Measurements from ENCODE around the gene ZFYVE27.

Gene ZFYVE27

GRCh38 chr10:97705006-97705670 is 31.8 kb upstream of the ZFYVE27 start:
- no peaks in the 10 kb centered on the region for H3K9me3 ChIP-seq (ENCODE audit: control insufficient read depth, insufficient read depth, low read length)
- no peaks in the 10 kb centered on the region for H3K36me3 ChIP-seq (ENCODE audit: control insufficient read depth, insufficient read depth, low read length)
- H3K4me3 ChIP-seq (ENCODE audit: low read length), result no peak overlapping the region
- WGBS (ENCODE audit: insufficient coverage, insufficient read length), result no CpG with 5 or more reads among the region's 3 CpGs
- H3K27ac ChIP-seq (ENCODE audit: low read length), result no peak overlapping the region
- H3K27me3 ChIP-seq (ENCODE audit: control insufficient read depth, insufficient read depth, low read length), result no peaks in the 10 kb centered on the region
- H3K4me1 ChIP-seq (ENCODE audit: control insufficient read depth, insufficient read depth, low read length), result peaks cover 5% of the 10 kb centered on the region
- DNase-seq (ENCODE audit: low read depth, low spot score), result no peak

DNA sequence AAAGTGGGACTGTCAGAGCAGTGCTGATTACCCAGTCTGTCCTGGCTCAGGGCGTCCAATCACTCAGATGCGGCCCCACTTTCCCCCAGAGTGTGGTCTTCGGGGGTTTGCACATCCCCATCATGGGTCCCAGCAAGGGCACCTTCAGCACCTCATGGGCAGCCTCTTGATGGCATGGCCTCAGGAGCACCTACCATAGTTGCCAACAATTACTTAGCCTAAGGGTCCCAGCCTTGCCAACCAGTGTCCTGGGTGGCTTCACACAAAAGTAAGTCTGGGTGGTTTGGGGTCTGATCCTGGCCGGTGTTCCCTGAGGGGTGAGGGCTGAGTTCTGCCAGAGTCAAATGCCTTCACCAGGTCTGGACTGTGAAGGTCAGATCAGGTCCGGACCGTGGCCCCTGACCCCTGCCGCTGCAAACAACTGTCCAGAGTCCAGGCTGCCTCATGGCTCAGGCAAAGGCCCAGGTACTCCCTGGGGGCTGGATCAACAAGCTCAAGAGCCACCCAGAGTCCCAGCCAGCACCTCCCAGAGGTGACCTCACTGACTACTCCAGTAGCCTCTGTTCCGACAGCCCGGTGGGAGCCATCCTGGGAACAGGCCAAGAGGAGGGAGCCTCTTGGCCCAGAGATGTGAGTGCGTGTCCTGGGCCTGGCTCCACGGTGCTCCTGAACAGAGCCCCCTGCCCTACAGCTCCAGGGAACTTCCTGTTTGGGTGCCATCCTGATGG is 29.6 kb upstream of the ZFYVE27 start:
- no peaks in the 10 kb centered on the region for H3K36me3 ChIP-seq (ENCODE audit: control insufficient read depth, insufficient read depth, low read length)
- no peak overlapping the region for H3K4me3 ChIP-seq (ENCODE audit: low read length)
- no peak for DNase-seq (ENCODE audit: low read depth, low spot score)
- H3K4me1 ChIP-seq (ENCODE audit: control insufficient read depth, insufficient read depth, low read length), result peaks cover 3% of the 10 kb centered on the region; the same call in 1 of the 2 replicates
- H3K27ac ChIP-seq (ENCODE audit: low read length), result no peak overlapping the region
- no CpG with 5 or more reads among the region's 11 CpGs for WGBS (ENCODE audit: insufficient coverage, insufficient read length)
- no peaks in the 10 kb centered on the region for H3K9me3 ChIP-seq (ENCODE audit: control insufficient read depth, insufficient read depth, low read length)
- H3K27me3 ChIP-seq (ENCODE audit: control insufficient read depth, insufficient read depth, low read length), result no peaks in the 10 kb centered on the region

DNA sequence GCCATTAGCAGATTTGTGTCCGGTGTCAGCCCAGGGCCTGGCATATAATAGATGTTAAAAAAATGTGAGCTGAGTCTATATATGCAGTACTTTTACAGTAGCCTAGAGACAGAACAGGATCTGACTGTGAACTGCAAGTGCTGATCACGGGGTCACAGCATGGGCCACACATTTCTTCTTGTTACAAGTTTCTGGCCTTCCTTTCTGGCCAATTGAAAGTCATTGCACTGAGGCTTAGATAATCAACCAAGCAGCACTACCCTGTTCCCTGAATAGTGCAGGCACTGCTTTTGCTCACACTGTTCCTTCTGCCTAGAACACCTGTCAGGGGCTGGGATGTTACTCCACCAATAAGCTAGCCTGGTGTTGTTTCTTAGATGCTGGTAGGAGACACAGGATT is 28.8 kb upstream of the ZFYVE27 start:
- peaks cover 3% of the 10 kb centered on the region; the same call in 1 of the 2 replicates for H3K4me1 ChIP-seq (ENCODE audit: control insufficient read depth, insufficient read depth, low read length)
- WGBS (ENCODE audit: insufficient coverage, insufficient read length), result no CpG with 5 or more reads among the region's 2 CpGs

GRCh38 chr10:97708976-97709946 is 27.7 kb upstream of the ZFYVE27 start:
- no peak for DNase-seq (ENCODE audit: low read depth, low spot score)
- H3K27me3 ChIP-seq (ENCODE audit: control insufficient read depth, insufficient read depth, low read length), result no peaks in the 10 kb centered on the region
- no peaks in the 10 kb centered on the region for H3K9me3 ChIP-seq (ENCODE audit: control insufficient read depth, insufficient read depth, low read length)
- H3K36me3 ChIP-seq (ENCODE audit: control insufficient read depth, insufficient read depth, low read length), result no peaks in the 10 kb centered on the region
- no CpG with 5 or more reads among the region's 18 CpGs for WGBS (ENCODE audit: insufficient coverage, insufficient read length)
- H3K27ac ChIP-seq (ENCODE audit: low read length), result no peak overlapping the region
- H3K4me3 ChIP-seq (ENCODE audit: low read length), result no peak overlapping the region
- peaks cover 3% of the 10 kb centered on the region; the same call in 1 of the 2 replicates for H3K4me1 ChIP-seq (ENCODE audit: control insufficient read depth, insufficient read depth, low read length)

More for the DNA sequence above, 28.8 kb upstream of the ZFYVE27 start:
- no peak overlapping the region for H3K4me3 ChIP-seq (ENCODE audit: low read length)
- no peaks in the 10 kb centered on the region for H3K36me3 ChIP-seq (ENCODE audit: control insufficient read depth, insufficient read depth, low read length)
- no peak for DNase-seq (ENCODE audit: low read depth, low spot score)
- no peak overlapping the region for H3K27ac ChIP-seq (ENCODE audit: low read length)
- no peaks in the 10 kb centered on the region for H3K9me3 ChIP-seq (ENCODE audit: control insufficient read depth, insufficient read depth, low read length)
- H3K27me3 ChIP-seq (ENCODE audit: control insufficient read depth, insufficient read depth, low read length), result no peaks in the 10 kb centered on the region

DNA sequence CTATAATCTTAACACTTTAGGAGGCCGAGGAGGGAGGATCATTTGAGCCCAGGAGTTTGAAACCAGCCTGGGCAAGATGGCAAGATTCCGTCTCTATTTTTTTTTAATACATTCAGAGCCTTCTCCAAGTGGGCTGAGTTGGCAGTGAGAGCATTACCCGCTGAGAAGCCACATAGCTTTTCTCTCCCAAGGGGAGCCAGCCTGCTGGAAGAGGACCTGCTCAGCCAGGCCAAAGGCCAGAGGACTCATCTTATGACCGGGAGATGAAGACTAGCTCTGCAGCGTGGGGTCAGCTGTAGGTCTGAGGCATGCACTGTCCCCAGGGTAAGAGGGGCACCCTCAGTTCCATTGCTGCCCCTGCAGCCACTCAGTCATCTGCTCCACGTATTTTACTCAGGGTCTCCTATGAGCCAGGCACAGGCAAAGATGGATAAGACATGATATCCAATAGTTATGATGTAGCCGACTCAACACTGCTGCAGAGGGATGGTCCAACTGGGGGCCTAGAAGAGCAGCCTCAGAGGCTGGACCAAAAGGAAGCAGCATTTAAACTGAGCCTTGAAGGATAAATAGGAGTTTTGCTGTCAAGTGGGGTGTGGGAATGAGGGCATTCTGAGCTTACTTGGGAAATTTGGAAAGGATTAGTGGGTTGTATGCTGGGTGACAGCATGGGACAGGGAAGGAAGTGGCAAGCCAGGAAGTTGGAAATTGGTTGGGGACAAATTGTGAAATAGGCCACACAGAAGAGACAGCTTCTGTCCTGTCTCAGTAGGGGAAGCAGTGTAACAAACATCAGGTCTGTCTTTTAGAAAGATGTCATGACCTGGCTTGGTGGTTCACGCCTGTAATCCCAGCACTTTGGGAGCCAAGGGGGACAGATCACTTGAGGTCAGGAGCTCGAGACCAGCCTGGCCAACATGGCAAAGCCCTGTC is 25.0 kb upstream of the ZFYVE27 start:
- H3K9me3 ChIP-seq (ENCODE audit: control insufficient read depth, insufficient read depth, low read length), result no peaks in the 10 kb centered on the region
- H3K27ac ChIP-seq (ENCODE audit: low read length), result no peak overlapping the region
- no peak overlapping the region for H3K4me3 ChIP-seq (ENCODE audit: low read length)
- H3K36me3 ChIP-seq (ENCODE audit: control insufficient read depth, insufficient read depth, low read length), result no peaks in the 10 kb centered on the region
- DNase-seq (ENCODE audit: low read depth, low spot score), result no peak
- H3K27me3 ChIP-seq (ENCODE audit: control insufficient read depth, insufficient read depth, low read length), result no peaks in the 10 kb centered on the region
- no CpG with 5 or more reads among the region's 9 CpGs for WGBS (ENCODE audit: insufficient coverage, insufficient read length)
- peaks cover 5% of the 10 kb centered on the region; the same call in 1 of the 2 replicates for H3K4me1 ChIP-seq (ENCODE audit: control insufficient read depth, insufficient read depth, low read length)

DNA sequence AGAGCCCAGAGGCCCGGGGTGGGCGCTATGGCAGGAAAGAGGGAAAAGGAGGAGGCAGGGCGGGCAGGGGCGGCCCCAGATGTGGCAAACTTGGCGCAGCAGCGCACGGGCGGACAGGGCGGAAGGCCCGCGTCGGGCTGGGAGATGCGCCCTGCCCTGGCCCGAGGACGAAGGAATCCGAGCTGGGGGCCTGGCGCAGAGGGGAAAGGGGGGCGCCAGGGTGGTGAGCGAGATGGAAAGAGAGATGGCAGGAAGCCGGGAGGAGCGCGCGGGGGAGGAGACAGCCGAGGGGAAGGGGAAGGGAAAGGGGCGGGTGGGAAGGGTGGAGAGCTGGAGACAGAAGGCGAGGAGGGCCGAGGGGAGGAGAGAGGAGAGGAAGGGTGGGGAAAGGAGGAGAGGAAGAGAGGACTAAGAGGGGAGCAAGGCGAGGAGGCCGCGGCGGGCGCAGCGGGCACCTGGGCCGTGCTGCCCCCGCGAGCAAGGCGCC is 23.5 kb upstream of the ZFYVE27 start, which contains the start of gene MARVELD1:
Gene MARVELD1 (plus strand): TSS at position 392 of the 487 bp plus-strand sequence. CDS start 147 bp downstream, outside the sequence.
- Histone ChIP-seq H3K9me3 (ENCODE audit: control insufficient read depth, insufficient read depth, low read length) (no peaks in the 10 kb centered on the region), H3K27ac (ENCODE audit: low read length) (no peak within 1 kb of the TSS), H3K27me3 (ENCODE audit: control insufficient read depth, insufficient read depth, low read length) (no peaks in the 10 kb centered on the region), H3K4me3 (ENCODE audit: low read length) (peak within 1 kb of the TSS; percentile 62), H3K4me1 (ENCODE audit: control insufficient read depth, insufficient read depth, low read length) (peaks cover 5% of the 10 kb centered on the region), H3K36me3 (ENCODE audit: control insufficient read depth, insufficient read depth, low read length) (no peaks in the 10 kb centered on the region)
- DNase-seq (ENCODE audit: low read depth, low spot score), result no peak
- WGBS (ENCODE audit: insufficient coverage, insufficient read length), result no CpG with 5 or more reads among the region's 37 CpGs

- Histone ChIP-seq H3K4me1 (ENCODE audit: control insufficient read depth, insufficient read depth, low read length) (peaks cover 8% of the 10 kb centered on the region), H3K4me3 (ENCODE audit: low read length) (peak overlapping the region; percentile 62), H3K27ac (ENCODE audit: low read length) (no peak overlapping the region), H3K36me3 (ENCODE audit: control insufficient read depth, insufficient read depth, low read length) (no peaks in the 10 kb centered on the region), H3K27me3 (ENCODE audit: control insufficient read depth, insufficient read depth, low read length) (no peaks in the 10 kb centered on the region), H3K9me3 (ENCODE audit: control insufficient read depth, insufficient read depth, low read length) (no peaks in the 10 kb centered on the region)
- DNase-seq (ENCODE audit: low read depth, low spot score), result no peak
- no CpG with 5 or more reads among the region's 69 CpGs for WGBS (ENCODE audit: insufficient coverage, insufficient read length)
These were observed 23.0 kb upstream of the ZFYVE27 start for GRCh38 chr10:97713826-97714400.

- no peak overlapping the region for H3K27ac ChIP-seq (ENCODE audit: low read length)
- no peaks in the 10 kb centered on the region for H3K9me3 ChIP-seq (ENCODE audit: control insufficient read depth, insufficient read depth, low read length)
- WGBS (ENCODE audit: insufficient coverage, insufficient read length), result no CpG with 5 or more reads among the region's 74 CpGs
- peak overlapping the region; percentile 62 for H3K4me3 ChIP-seq (ENCODE audit: low read length)
- H3K4me1 ChIP-seq (ENCODE audit: control insufficient read depth, insufficient read depth, low read length), result peaks cover 6% of the 10 kb centered on the region
- no peaks in the 10 kb centered on the region for H3K36me3 ChIP-seq (ENCODE audit: control insufficient read depth, insufficient read depth, low read length)
- no peak for DNase-seq (ENCODE audit: low read depth, low spot score)
- no peaks in the 10 kb centered on the region for H3K27me3 ChIP-seq (ENCODE audit: control insufficient read depth, insufficient read depth, low read length)
These were observed 22.3 kb upstream of the ZFYVE27 start for GRCh38 chr10:97714401-97715258.
